Muscle of back (tissue), 11 donors: Measurements from ENCODE around the gene GRIK2. TPM values are rescaled to one million over a fixed set of nuclear protein-coding genes. Genes with fewer than 3 reads are reported as not detected.

Experiments used
- DNase-seq, 3 donors: peaks; one replicate each; pipeline versions ENCODE4 v3.0.0 to v3.0.0-alpha.2; 2013
- polyA plus RNA-seq, 10 donors: library from polyadenylated mRNA; unstranded; fragments of 120-200 nt; gene quantifications; one replicate each; pipeline ENCODE4 v1.2.1, GENCODE V29; 2013; ENCODE audit not compliant: insufficient read length in 10 of 10

The GRIK2 gene
- polyA plus RNA-seq, 10 donors, result 1.0 to 3.7 (median 1.6) TPM

DNA sequence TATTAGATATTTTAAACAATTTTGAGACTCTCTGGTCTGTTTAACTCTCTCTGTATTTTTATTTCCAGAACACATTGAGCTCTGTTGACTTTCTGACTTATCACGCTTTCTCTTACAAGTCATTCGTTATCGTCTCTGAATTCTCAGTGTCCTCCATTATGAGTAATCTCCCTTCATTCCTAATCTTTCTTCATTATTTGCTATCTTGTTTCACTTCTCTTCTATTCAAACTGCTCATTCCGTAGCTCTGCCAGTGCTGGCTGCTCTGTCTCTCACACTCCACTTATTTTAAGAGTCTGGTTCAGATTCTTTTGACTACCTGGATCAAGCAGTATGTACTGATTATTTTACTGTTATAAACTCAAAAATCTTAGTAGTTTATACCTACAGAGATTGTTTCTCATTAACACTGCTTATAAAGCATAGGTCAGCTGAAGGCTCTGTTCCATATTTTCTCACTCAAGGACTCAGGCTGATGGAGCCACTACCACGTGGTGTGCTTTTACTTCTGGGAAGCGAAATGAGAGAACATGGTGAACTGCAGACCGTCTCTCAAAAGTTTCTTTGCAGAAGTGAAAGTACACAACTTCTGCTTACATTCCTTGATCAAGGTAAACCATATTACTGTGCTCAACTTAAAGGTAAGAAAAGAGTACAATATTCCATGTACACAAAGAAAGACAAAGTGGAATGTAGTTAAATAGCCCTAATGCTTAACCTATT, 485.2 kb downstream of the GRIK2 start:
- DNase-seq, result no peak

DNA sequence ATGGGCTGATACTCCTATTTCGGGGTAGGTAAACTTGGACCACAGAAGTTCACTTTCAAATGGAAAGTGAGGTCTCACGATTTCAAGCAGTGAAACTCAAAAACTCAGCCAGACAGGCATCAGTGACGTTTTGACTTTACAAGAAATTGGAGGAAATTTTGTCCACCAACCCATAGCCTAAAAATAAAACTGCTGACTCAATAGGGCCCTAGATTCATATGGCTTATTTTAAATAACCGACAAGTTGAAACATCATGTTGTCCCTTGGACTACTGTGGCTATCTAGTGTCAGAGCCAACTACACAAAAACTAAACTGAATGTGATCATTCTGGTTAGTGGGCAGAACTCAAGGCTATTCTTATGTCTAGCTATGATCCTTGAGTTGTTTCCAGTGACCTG, 486.3 kb downstream of the GRIK2 start:
- no peak for DNase-seq

DNA sequence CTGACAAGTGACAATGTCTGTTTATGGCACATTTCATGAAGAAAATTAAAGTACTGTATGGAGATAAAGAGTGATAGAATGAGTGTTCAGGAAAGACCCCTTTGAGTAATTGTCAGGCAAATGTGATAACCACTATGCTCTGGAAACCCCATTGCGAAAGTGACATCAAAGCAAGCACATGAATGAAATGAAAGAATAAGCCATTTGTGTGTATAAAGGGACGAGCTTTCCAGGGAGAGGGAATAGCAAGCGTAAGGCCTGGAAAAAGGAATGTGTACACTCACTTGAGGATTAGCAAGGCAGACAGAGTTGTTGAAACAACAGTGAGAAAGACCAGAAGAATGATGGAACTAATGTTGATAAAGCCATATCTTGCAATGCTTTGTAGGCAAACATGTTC, 490.0 kb downstream of the GRIK2 start:
- DNase-seq, result no peak

DNA sequence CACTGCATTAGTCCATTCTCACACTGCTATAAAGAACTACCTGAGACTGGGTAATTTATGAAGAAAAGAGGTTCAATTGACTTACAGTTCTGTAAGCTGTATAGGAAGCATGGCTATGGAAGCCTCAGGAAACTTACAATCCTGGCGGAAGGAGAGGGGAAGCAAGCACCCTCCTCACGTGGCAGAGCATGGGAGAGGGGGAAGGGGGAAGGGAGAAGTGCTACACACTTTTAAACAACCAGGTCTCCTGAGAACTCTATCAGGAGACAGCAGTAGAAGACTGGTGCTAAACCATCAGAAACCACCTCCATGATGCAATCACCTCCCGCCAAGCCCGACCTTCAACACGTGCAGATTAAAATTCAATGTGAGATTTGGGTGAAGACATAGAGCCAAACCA, 494.0 kb downstream of the GRIK2 start:
- DNase-seq, result no peak

DNA sequence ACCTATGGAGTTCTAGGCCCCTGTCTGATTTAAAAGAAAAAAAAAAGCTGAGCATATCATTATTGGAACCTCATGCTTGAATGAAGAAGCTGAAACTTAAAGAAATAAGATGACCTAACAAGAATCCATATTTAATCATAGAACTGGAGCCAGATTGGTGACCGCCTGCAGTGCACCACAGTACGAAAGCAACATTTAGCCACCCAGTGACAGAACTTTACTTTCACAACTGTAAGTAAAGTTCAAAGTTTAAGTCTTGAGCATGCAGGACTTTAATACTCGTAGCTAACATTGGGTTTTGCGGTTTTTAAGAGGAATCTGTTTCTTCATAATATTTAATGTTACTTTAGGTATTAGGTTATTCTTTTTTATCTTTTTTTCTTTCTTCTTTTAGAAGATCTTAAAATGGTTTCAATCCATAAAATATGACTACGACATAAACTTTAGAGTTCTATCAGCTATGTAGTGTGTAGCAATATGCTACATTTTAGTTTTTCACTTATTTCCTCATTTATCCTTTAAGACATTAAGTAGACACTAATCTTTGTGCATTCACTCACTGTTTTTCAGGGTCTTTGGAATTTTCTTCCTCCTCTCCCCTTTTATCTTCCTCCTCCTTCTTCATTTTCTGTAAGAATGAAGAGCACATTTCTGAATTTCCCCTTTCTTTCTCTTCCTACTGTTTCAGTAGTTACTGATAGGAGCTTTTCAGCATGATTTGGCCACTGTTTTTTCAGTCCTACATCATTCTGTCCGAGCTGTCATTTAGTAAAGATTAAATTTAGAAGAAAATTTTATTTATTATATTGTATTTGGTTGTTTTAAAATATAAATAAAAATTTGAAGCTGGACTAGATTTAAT, 514.1 kb downstream of the GRIK2 start:
- DNase-seq, result no peak

DNA sequence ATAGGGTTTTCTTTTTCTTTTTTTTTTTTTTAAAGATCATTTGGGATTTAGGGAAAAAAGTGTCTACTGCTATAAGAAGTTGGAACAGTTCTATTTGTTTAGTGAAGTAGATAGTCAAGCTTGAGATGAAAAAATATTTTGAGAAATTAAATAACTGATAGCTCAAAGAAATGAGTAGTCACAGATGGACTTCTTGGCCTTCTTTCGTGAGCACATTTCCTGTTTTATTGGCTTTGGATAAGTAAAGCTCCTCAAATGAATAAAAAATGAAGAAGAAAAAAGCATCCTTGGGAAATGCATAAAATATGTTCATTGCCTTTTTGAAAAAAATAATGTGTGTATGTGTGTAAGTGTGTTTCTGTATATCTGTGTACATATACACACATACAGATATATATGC, 515.9 kb downstream of the GRIK2 start:
- DNase-seq, result peak in 2 of 3 donors; percentile 3 to 13

DNA sequence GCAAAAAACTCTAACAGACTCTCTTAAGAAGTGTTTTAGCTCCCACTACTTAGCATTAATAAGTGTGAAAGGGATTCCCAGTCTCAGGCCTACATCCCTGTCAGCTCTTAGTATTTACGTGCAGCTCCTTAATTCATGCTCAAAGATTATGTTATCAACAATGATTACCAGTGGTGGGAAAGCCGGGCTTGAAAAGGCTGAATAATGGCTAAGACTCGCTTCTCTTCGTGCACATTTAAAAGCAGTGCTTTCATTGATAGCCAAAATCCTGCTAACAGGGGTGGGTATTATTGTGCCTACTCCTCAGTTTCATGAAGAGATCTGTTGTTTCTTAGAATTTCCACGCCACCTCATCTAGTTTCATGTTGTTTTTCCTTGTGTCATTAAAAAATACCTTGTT, 518.8 kb downstream of the GRIK2 start:
- DNase-seq, result no peak

DNA sequence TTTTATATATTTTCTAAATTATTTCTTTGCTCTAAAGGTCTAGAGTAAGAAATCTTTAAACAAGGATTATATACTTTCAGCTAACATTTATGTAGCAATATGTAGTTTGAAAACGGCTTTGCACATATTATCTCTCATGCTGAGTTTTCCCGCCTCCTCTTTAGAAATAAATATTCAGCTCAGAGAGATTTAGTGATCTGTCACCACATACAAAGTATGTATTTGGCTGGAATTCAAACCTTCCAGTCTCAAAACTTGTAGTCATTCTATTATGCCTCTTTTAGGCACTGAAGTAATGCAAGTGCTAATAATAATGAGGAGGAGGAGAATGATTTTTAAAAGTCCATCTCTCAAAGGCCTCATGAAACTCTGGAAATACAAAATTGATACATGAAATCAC, 525.0 kb downstream of the GRIK2 start:
- DNase-seq, result peak in 1 of 3 donors; percentile 2

DNA sequence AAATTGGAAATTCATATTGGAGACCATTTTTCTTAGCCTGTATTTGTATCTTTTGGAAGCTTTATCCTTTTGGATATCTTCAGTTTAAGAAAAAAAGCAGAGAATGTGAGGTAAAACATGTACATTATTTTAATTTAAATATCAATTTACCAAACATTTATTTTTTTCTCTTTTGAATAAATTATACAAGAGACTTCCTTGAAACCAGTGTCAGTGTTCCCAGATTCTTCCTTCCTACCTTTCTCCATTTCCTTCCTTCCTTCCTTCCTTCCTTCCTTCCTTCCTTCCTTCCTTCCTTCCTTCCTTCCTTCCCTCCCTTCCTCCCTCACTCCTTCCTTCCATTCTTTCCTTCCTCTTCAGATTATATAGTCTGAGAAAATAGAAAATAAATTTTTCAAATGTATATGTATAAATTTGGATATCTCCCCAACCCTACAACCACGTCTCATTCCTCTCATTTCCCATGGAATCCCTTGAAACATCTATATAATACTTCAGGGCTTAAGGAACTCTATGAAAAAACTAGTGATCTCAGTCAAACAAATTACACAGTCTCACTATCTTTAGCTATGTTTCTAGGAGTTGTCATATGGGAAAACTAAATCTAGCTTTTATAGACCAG, 528.4 kb downstream of the GRIK2 start:
- no peak for DNase-seq

DNA sequence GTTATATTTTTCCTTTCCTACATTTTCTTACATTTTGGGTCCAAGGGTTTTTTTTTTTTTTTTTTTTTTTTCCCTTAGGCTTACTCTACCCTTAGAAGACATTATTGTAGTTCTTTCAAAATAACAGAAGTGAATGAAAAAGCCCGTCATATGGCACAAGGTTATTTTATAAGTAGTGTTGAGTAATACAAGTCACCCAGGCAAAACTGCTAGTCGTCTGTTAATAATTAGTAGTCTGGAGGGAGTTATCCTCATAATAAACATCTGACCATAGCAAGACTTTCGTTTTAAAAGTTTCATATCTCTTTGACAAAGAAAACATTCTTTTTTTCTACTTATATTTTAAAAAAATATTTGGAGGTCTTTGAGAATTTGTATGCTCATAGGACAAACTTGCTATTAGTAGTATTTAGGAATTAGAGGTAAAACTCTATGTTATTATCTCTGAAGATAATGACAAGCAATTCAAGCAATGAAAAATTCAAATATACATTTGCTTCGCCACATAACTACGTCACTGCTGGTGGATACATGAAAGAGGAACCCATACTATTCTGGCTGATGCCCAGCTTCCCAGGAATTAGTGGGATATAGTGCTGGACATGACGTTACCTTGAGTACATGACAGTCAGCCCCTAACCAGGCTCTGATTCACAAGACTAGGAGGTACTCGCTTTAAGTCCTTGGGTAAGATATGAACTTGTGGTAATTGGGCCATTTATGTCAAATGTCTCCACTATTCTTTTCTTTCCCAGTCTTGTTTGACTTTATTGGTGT, 532.8 kb downstream of the GRIK2 start:
- DNase-seq, result no peak

DNA sequence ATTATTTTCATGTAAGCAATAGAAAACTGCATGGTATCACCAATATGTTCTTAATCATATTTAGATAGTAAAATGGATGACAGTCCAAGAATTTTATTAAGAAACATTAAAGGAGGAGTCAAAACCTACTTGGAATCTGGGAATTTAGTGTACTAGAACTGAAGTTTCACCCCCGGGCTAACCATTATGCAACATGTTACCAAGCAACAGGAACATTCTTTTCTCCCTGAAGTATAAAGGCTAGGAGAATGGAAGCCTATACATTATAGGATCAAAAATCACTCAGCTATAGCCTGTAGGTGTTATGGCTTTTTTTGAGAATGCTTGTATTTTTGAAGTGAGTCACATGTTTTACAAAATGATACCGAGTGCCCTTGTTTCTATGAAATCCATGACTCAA, 538.3 kb downstream of the GRIK2 start:
- no peak for DNase-seq

DNA sequence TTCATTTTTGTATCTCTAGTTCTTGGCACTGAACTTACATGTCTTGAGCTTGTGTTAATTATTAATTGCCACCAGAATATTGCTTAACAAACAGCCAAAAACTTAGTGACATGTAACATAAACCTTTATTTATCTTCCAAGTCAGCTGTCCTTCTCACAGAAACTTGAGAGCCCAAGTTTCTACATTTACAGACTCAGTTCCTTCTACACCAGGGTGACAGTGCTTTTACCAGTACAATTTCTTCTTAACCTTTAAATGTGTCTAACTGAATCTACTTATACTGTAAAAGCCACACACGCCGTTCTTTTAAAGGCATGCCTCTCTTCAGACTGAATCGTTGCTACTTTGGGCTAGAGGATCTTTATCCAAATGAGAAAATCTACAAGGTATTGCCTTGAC, 539.2 kb downstream of the GRIK2 start:
- DNase-seq, result no peak

DNA sequence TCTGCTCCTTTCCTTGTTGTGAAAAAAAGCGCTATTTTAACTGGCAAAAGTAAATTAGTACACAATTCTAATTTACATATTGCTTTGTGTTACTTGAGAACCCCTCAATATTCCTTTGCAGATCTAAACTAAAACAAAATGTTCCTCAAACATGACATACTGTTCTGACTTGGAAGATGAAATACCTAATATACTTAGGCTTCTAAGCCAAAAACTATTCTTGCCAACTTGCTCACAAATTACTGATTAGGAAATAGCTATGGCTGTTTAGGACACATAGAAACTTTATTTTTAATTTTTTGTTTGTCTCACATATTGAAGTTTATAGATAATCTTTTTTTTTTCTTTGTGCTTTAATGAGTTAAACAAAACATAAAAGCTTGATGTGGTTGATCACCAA, 542.2 kb downstream of the GRIK2 start:
- no peak for DNase-seq

DNA sequence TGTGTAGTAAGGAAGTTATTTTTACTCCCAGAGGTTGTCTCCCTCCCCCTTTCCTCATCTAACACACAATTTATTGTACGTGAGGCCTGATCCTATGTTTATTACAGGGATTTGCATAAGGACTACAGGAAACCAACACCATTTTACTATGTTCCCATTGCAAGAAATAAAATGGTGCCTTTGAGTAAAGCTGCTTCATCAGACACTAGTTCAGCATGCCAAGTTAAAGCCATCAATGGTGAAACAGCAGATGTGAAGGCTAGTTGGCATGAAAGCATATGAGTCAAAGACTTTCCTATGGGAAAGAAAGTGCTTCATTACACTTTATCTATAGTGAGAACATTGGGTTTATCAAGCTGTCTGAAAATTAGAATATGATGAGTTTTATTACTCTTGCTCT, 543.0 kb downstream of the GRIK2 start:
- no peak for DNase-seq

DNA sequence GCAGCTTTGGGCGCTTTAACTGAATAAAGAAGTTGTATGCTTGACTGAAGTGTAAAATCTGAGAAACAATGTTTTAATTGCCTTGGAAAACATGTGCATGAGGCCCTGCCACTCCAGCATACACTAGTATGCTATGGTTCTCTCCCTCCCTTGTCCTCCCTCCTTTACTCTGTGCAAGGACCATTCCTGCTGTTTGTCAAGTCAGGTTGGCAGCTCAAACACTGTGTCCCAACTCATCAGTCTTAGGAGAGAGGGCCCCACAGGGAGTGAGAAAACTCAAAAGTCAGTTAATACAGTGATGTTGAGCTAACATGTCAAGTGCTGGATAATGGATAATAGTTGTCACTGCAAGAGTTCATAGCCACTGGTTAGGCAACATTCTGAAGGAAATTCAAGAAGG, 543.6 kb downstream of the GRIK2 start:
- no peak for DNase-seq

DNA sequence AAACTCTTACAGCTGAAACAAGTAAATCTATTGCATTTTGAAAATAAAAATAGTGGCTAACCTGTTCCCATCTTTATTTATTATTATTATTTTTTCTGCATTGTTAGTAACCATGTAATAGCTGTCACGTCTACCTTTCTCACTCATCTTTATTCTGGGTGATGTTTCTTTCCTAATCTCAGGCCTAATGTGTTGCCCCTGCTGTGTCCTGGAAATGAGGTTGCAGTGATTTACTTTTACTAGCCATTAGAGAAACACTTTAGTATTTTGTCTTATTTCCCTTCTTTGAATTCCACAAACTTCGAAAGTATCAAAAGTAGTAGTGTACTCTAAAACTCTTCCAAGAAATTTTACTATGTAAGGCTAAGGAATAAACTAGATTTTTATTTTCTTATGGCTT, 546.9 kb downstream of the GRIK2 start:
- no peak for DNase-seq

DNA sequence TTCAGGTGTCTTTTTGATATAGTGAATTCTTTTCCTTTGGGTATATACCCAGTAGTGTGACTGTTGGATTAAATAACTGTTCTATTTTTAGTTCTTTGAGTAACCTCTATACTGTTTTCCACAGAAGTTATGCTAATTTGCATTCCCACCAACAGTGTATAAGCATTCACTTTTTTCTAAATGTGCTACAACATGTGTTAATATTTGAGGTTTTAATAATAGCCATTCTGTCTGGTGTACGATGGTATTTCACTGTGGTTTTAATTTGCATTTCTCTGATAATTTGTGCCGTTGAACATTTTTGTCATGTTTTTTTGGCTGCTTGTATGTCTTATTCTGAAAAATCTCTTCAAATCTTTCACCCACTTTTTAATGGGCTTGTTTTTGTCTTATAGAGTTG, 563.5 kb downstream of the GRIK2 start:
- peak in 1 of 3 donors; percentile 7 for DNase-seq

DNA sequence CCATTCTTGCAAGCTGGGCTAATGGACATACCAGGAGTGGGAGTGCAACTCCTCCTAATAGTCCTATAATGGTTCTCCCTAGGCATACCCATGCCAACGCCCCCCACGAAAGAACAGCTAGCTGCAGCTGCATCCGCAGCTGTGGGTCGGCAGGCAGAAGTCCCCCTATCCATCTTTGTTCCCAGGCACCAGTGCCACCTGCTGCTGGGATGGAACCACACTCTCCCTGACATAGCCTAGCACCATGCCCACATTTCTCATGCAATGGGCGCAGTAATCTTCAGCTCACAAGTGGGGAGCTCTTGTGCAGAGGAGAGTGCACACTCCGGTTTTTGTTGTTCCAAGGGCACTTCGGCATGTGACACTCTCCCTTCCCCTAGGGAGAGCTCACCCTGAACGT, 567.8 kb downstream of the GRIK2 start:
- DNase-seq, result no peak

DNA sequence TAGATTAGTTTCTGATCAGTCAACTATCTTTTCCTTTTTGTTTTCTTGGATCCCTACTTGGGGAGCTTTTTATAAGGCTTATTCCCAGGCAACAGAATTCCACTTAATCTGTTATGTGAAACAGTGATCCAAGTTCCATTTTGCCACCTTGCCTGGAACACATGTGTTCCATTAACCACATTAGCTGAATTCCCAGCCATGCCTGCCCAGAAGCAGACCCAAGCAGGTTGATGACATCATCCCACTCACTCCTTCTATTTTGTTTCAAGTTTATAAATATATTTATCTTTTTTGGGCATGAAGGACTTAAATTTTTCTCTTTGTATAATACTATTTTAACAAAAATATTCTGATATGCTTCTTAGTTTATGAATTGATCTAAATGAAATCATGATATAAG, 587.4 kb downstream of the GRIK2 start:
- DNase-seq, result no peak

DNA sequence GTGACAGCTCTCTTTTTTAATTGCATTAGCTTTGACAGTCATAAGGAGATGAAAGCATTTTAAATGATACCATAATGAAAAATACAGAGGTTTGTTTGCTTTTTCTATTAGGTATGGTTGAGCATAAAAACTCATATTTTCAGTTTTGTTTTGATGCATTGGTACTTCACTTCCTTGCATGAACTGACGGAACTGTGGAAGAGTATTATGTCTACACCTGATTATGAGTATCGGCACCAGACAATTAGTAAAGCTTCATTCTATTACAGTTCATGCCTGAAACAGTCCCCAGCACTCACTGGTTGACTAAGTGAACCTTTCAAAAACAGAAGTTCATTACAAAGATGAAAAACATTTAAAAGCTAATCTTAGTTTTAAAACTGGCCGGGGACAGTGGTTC, 593.0 kb downstream of the GRIK2 start:
- no peak for DNase-seq

DNA sequence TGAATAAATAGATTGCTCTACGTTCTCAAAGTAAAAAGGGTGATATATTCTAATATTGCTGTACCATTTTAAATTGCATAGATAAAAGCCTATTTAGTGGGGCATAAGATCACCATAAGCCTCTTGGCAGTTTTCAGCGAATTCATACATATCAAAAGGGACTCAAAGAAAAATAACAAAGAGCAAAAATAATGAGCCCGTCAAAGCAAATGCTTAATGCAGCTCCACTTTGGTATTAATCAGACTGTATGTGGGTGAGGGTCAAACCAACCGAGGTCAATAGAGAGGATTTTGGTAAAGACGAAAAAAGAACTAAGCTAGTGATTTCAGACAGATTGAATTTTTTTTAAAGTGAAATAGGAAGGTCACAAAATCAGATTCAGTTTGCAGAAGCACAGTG, 598.8 kb downstream of the GRIK2 start:
- no peak for DNase-seq

DNA sequence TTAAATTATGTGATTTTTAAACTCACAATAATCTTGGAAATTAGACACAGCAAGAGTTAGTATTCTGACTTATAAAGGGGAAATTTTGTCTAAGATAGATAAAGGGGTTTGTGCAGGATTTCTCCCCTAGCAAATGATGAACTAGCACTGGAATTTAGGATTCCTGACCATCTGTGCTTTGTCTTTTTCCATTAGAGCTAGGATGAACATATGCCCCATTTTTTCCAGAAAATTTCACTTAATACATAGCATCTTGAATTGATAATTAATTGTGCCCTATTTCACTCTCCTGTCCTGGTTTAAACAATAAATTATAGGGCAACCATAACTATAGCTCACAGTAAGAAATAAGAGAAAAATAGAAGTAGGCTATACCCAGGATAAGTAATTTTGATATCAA, 601.0 kb downstream of the GRIK2 start:
- DNase-seq, result no peak
